NCI-H345 (cell line): ENCODE data around the gene CCDC116.
"Not testable (repeated sequence)": the region's sequence is repeated elsewhere in the genome, so short reads cannot be mapped to it uniquely, and the experiment has no call there.

Source experiments
- DNase-seq: peaks from one replicate; lab custom pipeline; 2025; lab: John Stamatoyannopoulos, UW

The CCDC116 gene

GRCh38 chr22:21632237-21632895 is at the start of gene CCDC116:
Gene CCDC116, plus strand, starts transcription at chr22:21632760. Its CDS starts 422 bp downstream, at chr22:21633182.
- DNase-seq, result no peak

GRCh38 chr22:21582801-21583740 is 49.5 kb upstream of the CCDC116 start:
- no peak for DNase-seq

DNA sequence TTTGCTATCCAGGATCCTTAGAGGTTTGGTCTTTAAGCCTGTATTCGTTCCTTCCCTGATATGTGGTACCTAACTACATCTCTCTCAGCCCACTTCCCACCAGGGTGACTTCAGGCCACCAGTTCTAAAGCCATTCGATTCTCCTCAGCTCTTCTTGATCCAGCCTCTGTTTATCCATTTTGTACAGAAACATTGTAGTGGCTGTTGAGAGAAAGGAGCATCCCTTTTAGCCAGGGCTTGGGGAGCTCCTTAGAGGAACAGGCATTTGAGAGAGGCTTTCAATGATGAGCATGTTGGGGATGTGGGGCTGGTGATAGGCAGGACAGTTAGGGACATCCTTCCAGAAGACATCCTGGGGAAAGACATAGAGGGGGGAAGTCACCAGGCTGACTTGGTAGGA is 47.2 kb upstream of the CCDC116 start:
- no peak for DNase-seq

- no peak for DNase-seq
Observed at GRCh38 chr22:21587803-21588611, 44.6 kb upstream of the CCDC116 start.

DNA sequence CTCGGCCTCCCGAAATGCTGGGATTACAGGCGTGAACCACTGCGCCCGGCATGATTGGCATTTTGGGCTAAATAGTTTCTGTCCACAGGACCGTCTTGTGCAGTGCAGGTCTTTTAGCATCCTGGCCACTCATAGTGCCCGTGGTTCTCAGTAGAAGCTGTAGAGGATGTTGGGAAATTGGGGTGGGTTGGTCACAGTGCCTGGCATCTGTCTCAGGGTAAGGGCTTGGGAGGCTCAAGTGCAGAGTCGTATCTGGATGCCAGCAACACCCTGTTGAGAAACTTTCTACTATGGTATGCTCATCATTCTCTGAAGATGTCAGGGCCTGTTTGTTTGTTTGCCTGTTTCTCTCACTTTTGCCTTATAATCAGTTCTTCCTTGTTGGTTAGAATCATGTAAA is 43.2 kb upstream of the CCDC116 start:
- no peak for DNase-seq

GRCh38 chr22:21590809-21591641 is 41.5 kb upstream of the CCDC116 start:
- no peak for DNase-seq

- no peak for DNase-seq
Observed at GRCh38 chr22:21591695-21592094, 40.9 kb upstream of the CCDC116 start.

DNA sequence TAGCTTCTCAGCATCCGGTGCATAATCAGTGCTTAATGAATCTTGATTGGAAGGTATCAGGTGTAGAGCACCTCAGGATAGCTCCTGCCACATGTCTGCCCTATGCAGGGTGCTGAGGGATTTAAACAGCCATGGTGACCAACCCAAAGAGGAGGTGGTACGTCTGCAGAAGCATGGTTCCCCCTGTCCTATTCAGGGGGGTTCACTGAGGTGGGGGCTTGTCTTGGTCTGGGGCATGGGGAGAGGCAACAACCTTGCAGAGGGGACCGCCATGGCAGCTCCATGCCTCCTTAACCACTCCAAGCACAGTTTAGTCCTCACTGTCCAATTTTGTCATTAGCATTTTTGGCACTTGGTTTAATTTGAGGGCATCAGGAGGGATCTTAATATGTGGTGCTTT is 40.1 kb upstream of the CCDC116 start:
- no peak for DNase-seq

- DNase-seq, result no peak
Observed at GRCh38 chr22:21593406-21594232, 38.9 kb upstream of the CCDC116 start.

GRCh38 chr22:21594865-21595452 is 37.6 kb upstream of the CCDC116 start:
- DNase-seq, result no peak

DNA sequence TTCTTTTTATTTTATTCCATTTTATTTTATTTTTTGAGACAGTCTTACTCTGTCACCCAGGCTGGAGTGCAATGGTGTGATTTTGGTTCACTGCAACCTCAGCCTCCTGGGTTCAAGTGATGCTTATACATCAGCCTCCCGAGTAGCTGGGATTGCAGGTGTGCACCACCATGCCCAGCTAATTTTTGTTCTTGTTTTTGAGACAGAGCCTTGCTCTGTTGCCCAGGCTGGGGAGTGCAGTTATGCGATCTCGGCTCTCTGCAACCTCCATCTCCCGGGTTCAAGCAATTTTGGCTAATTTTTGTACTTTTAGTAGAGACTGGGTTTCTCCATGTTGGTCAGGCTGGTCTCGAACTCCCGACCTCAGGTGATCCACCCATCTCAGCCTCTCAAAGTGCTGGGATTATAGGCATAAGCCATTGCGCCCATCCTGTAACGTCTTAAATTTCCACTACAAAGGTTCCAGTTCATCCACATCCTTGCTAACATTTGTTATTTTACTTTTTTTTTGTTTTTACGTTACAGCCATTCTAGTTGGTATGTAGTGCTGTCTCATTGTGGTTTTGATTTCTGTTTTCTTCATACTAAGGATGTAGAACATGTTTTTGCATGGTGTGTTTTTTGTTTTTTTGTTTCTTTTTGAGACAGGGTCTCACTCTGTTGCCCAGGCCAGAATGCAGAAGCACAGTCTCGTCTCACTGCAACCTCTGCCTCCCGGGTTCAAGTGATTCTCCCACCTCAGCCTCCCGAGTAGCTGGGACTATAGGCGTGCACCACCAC is 36.0 kb upstream of the CCDC116 start:
- DNase-seq, result not testable (repeated sequence)

DNA sequence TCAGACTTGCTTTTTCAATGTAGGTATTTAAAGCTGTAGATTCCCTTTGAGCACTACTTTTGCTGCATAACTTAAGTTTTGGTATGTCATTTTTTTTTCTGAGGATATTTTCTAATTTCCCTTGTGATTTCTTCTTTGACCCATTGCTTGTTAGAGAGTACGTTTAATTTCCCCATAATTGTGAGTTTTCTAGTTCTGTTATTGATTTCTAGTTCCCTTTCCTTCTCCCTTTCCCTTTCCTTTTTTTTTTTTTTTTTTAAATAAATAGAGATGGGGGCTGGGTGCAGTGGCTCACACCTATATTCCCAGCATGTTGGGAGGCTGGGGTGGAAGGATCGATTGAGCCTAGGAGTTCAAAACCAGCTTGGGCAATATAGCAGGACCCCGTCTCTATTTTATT is 34.3 kb upstream of the CCDC116 start:
- DNase-seq, result no peak

GRCh38 chr22:21599053-21599893 is 33.3 kb upstream of the CCDC116 start:
- DNase-seq, result no peak

- no peak for DNase-seq
Observed at GRCh38 chr22:21602579-21602978, 30.0 kb upstream of the CCDC116 start.

DNA sequence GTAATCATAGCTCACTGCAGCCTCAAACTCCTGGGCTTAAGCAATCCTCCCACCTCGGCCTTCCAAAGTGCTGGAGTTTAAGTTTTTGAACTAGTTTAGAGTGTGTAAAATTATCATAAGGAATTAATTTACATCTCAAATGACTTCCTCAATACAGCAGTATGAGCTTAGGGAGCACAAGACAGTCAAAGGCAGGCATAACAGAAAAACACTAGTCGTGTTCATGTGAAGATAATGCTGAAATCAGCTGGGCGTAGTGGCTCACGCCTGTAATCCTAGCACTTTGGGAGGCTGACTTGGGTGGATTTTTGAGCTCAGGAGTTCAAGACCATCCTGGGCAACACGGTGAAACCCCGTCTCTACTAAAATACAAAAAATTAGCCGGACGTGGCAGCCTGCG is 28.6 kb upstream of the CCDC116 start:
- no peak for DNase-seq

- no peak for DNase-seq
Observed at GRCh38 chr22:21605887-21606564, 26.5 kb upstream of the CCDC116 start.

DNA sequence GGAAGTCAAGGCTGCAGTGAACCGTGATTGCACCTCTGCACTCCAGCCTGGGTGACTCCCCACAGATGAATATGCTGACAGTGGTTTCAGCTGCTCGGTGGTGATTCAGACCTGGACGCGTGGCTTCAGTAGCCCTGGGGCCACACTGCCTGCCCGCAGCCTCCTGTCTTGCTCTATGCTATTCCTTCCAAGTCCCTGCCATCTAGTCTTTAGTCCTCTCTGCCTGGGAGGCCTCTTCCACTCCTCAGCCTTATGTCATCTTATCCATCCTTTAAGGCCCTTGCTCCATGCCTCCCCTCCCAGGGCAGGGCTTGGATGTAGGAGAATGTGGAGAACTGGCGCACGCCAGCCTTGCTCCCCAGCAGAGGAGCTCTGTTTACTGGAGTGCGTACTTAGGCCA is 25.8 kb upstream of the CCDC116 start:
- no peak for DNase-seq
